ENCODE data around the gene RASAL3.

RASAL3 gene

GRCh38 chr19:15464394-15465385 is at the start of gene RASAL3:
RASAL3 (minus strand) TSS chr19:15464544; CDS start chr19:15464358, 186 bp downstream.
- peak within 1 kb of the TSS; percentile 93 for H3K4me3 Mint-ChIP-seq
- peak; percentile 77 for DNase-seq
- peaks cover 49% of the 10 kb centered on the region for H3K36me3 Mint-ChIP-seq (ENCODE audit: low read depth)
- H3K4me1 Mint-ChIP-seq (ENCODE audit: low read depth), result peaks cover 66% of the 10 kb centered on the region
- peak within 1 kb of the TSS; percentile 93 for H3K27ac Mint-ChIP-seq
- no peaks in the 10 kb centered on the region for H3K9me3 Mint-ChIP-seq
- no peaks in the 10 kb centered on the region for H3K27me3 Mint-ChIP-seq

DNA sequence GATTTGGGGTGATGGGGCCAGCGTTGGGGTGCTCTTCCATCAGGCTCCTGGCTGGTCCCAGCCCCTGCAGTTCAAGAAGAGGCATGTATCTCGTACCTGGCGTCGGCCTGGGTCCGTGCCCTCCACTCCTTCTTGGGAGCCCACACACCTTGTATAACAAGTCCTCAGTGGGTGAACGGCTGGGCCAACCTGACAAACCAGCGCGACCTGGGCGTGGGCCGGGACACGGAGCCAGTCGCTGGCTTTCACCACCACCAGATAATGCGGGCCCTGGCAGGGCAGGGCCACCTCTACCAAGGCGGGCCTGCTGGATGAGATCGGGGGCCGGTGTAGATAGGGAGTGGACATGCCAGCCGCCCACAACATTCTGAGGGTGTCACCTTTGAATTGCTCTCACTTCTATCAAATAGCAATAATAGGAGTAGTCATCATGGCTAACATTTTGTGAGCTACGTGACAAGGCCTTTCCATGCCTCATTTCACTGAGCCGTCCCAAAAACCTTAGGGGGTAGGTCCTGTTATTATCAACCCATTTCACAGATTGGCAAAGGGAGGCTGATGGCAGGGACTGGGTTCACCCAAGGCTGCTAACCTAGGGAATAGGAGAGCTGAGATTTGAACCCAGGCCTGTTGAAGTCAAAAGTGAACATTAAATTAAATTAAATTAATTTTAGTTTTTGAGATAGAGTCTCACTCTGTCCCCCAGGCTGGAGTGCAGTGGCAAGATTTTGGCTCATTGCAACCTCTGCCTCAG is 47.5 kb upstream of the RASAL3 start:
- no peak overlapping the region for H3K4me3 Mint-ChIP-seq
- H3K36me3 Mint-ChIP-seq (ENCODE audit: low read depth), result peaks cover 12% of the 10 kb centered on the region
- H3K27ac Mint-ChIP-seq, result no peak overlapping the region
- no peak for DNase-seq
- peaks cover 20% of the 10 kb centered on the region for H3K27me3 Mint-ChIP-seq
- peaks cover 46% of the 10 kb centered on the region for H3K4me1 Mint-ChIP-seq (ENCODE audit: low read depth)
- peaks cover 8% of the 10 kb centered on the region for H3K9me3 Mint-ChIP-seq

DNA sequence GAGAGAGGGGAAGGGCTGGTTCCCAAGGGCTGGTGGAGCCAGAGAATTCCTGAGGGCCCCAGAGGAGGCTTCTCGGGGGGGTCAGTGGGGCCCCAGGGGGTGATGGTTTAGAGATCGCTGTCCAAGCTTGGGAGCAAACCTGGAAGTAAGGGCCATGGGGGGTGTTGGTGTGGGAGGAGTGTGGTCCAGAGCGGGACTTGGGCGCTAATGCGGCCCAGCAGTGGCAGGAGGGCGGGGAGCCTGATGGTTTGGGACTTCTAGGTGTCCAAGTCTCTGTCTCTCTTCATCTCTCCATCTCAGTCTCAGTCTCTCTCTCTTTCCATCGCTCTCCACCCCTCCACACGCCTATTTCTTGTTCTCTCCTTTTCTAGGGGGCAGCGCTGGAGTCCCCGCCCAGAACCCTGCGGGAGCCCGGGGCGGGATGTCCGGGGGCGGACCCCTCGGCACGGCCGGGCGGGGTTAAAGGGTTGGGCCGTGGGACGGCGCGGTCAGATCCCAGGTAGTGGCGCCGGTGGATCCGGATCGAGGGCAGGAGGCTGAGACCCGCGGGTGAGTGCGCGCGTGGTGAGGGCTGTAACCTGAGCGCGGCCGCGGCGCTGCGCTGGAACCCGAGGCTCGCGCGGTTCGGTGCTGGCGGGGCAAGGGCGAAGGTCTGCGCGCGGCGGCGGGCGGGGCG is 43.8 kb upstream of the RASAL3 start, which contains the start of gene CYP4F22:
TSS of gene CYP4F22 (plus strand) at position 491 of the 676 bp plus-strand sequence. CDS start 16,812 bp downstream, outside the sequence.
- peaks cover 20% of the 10 kb centered on the region for H3K27me3 Mint-ChIP-seq
- H3K4me1 Mint-ChIP-seq (ENCODE audit: low read depth), result peaks cover 25% of the 10 kb centered on the region
- H3K9me3 Mint-ChIP-seq, result no peaks in the 10 kb centered on the region
- H3K4me3 Mint-ChIP-seq, result peak within 1 kb of the TSS; percentile 75
- H3K36me3 Mint-ChIP-seq (ENCODE audit: low read depth), result no peaks in the 10 kb centered on the region
- no peak within 1 kb of the TSS for H3K27ac Mint-ChIP-seq
- peak; percentile 58 for DNase-seq

DNA sequence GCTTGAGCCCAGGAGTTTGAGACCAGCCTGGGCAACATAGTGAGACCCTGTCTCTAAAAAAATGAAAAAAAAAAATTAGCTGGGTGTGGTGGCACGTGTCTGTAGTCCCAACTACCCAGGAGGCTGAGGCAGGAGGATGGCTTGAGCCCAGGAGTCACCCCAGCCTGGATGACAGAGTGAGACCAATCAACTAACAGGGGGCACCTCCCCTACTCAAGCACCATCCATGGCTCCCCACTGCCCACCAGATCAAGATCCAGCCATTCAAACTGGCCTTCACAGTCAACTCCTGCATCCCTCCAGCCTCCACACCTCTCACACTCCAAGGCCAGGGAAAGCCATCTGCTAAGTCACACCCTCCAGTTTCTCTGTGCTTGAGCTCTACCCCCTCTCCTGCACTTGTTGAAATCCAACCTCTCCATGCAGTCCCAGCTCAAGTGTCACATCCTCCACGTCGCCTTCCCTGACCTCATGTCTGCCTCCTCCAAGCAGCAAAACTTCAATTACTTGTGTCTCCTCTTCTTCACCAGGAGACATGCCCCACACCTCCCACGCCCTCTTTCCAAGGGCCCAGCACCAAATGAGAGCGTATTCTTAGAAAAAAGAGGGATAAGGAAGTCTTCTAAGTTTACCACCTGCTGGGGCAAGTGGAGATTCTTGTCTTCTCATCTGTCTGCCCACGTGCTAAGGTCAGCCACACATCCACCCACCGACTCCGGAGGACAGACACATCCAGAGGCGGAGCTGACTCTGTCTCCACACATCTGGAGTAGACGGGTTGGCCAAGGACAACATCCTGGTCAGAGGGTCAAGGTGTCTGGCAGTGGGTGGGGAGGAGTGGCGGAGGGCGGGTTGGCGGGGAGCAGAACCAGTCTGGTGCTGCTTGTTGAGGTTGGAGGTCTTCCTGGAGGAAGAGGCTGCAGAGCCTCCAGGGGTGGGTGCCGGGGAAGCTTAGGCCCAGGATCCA is 43.0 kb upstream of the RASAL3 start:
- peaks cover 20% of the 10 kb centered on the region for H3K27me3 Mint-ChIP-seq
- H3K9me3 Mint-ChIP-seq, result no peaks in the 10 kb centered on the region
- H3K4me1 Mint-ChIP-seq (ENCODE audit: low read depth), result peaks cover 25% of the 10 kb centered on the region
- H3K27ac Mint-ChIP-seq, result no peak overlapping the region
- H3K4me3 Mint-ChIP-seq, result peak overlapping the region; percentile 75
- H3K36me3 Mint-ChIP-seq (ENCODE audit: low read depth), result no peaks in the 10 kb centered on the region
- no peak for DNase-seq

GRCh38 chr19:15506074-15506571 is 41.8 kb upstream of the RASAL3 start:
- Mint-ChIP-seq H3K27ac (no peak overlapping the region), H3K4me1 (ENCODE audit: low read depth) (peaks cover 20% of the 10 kb centered on the region), H3K36me3 (ENCODE audit: low read depth) (no peaks in the 10 kb centered on the region), H3K27me3 (peaks cover 20% of the 10 kb centered on the region), H3K4me3 (no peak overlapping the region), H3K9me3 (no peaks in the 10 kb centered on the region)
- DNase-seq, result no peak

GRCh38 chr19:15502264-15502663 is 37.9 kb upstream of the RASAL3 start:
- H3K4me1 Mint-ChIP-seq (ENCODE audit: low read depth), result peaks cover 10% of the 10 kb centered on the region
- no peaks in the 10 kb centered on the region for H3K36me3 Mint-ChIP-seq (ENCODE audit: low read depth)
- DNase-seq, result no peak
- H3K27me3 Mint-ChIP-seq, result no peaks in the 10 kb centered on the region
- H3K27ac Mint-ChIP-seq, result no peak overlapping the region
- no peaks in the 10 kb centered on the region for H3K9me3 Mint-ChIP-seq
- H3K4me3 Mint-ChIP-seq, result no peak overlapping the region

DNA sequence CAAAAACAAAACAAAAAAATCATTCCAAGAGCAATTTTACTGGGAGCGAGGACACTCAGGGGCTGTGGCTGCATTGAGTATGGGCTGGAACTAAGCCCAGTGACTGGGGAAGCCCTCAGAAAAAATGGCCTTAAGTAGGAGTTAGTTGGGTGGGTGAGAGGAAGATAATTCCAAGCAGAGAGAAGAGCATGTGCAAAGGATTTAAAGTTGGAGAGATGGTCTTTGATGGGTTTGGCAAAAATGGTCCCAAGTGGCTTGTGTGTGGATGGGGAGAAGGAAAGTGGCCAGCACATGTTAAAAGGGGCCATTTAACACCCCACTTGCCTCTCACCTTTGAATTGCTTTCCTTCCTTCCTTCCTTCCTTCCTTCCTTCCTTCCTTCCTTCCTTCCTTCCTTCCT is 37.3 kb upstream of the RASAL3 start:
- no peak overlapping the region for H3K27ac Mint-ChIP-seq
- H3K9me3 Mint-ChIP-seq, result no peaks in the 10 kb centered on the region
- no peaks in the 10 kb centered on the region for H3K36me3 Mint-ChIP-seq (ENCODE audit: low read depth)
- H3K27me3 Mint-ChIP-seq, result no peaks in the 10 kb centered on the region
- peaks cover 10% of the 10 kb centered on the region for H3K4me1 Mint-ChIP-seq (ENCODE audit: low read depth)
- no peak for DNase-seq
- H3K4me3 Mint-ChIP-seq, result no peak overlapping the region

DNA sequence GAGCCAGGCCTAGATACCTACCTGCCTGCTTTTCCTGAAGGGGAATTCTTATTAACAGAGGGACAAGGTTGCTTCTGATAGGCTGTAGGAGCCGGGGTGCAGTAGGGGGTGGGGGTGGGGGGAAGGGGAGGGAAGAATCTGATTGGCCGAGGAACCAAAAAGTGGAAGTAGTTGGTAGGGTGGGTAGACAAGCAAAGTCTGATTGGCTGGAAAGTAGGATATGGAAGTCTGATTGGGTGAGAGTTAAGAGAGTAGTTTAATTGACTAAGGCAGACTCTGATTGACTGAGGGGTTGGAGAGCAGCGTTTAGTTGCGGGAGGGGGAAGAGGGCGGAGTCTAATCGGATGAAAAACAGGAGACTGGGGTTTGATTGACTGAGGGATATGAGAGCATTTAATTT is 34.6 kb upstream of the RASAL3 start:
- Mint-ChIP-seq H3K36me3 (ENCODE audit: low read depth) (no peaks in the 10 kb centered on the region), H3K9me3 (no peaks in the 10 kb centered on the region), H3K4me3 (no peak overlapping the region), H3K27ac (peak overlapping the region; percentile 12), H3K4me1 (ENCODE audit: low read depth) (peaks cover 10% of the 10 kb centered on the region), H3K27me3 (no peaks in the 10 kb centered on the region)
- DNase-seq, result no peak

DNA sequence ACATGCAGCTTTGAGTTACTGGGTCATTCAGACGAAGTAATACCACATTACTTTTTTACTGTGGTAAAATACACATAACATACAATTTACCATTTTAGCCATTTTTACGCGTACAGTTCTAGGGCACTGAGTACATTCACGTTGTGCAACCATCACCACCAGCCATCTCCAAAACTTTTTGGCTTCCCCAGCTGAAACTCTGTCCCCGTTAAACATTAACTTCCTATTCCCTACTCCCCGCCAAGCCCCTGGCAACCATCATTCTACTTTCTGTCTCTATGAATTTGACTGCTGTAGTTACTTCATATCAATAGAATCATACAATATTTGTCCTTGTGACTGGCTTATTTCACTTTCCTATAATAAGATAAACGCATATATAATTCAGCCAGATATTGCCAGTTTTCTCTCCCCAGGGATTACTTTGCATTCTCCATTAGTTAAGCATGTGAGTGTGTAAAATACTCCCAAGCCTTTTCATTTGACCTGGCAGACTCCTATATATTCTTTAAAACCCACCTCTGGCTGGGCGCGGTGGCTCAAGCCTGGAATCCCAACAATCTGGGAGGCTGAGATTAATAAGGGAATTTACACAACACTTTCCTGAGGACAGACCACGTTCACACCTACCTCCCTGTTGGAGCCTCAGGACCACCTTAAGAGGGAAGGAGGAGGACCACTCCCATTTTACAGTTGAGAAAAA is 34.0 kb upstream of the RASAL3 start:
- H3K4me1 Mint-ChIP-seq (ENCODE audit: low read depth), result peaks cover 10% of the 10 kb centered on the region
- H3K36me3 Mint-ChIP-seq (ENCODE audit: low read depth), result no peaks in the 10 kb centered on the region
- DNase-seq, result no peak
- H3K27me3 Mint-ChIP-seq, result no peaks in the 10 kb centered on the region
- no peak overlapping the region for H3K4me3 Mint-ChIP-seq
- H3K9me3 Mint-ChIP-seq, result no peaks in the 10 kb centered on the region
- no peak overlapping the region for H3K27ac Mint-ChIP-seq

DNA sequence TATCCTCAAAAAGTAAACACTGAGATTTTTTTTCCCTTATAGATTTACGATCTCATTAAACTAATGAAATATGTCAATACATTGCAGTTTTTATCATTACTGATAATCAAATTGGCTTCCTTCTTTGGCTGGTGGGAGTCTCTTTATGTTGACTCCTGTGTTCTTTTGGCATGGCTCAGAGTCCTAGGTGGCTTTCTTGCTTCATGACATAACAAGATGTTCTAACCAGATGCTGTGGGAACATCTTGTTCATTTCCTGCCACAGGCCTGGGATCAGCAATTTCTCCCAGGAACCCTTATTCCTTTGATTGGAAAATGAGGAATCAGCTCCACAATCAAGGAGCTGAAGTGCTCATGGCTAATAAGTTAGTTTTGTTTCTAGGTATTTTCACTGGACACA is 30.8 kb upstream of the RASAL3 start:
- H3K4me1 Mint-ChIP-seq (ENCODE audit: low read depth), result peaks cover 9% of the 10 kb centered on the region
- no peaks in the 10 kb centered on the region for H3K27me3 Mint-ChIP-seq
- H3K36me3 Mint-ChIP-seq (ENCODE audit: low read depth), result no peaks in the 10 kb centered on the region
- no peak for DNase-seq
- H3K27ac Mint-ChIP-seq, result no peak overlapping the region
- H3K9me3 Mint-ChIP-seq, result no peaks in the 10 kb centered on the region
- no peak overlapping the region for H3K4me3 Mint-ChIP-seq

DNA sequence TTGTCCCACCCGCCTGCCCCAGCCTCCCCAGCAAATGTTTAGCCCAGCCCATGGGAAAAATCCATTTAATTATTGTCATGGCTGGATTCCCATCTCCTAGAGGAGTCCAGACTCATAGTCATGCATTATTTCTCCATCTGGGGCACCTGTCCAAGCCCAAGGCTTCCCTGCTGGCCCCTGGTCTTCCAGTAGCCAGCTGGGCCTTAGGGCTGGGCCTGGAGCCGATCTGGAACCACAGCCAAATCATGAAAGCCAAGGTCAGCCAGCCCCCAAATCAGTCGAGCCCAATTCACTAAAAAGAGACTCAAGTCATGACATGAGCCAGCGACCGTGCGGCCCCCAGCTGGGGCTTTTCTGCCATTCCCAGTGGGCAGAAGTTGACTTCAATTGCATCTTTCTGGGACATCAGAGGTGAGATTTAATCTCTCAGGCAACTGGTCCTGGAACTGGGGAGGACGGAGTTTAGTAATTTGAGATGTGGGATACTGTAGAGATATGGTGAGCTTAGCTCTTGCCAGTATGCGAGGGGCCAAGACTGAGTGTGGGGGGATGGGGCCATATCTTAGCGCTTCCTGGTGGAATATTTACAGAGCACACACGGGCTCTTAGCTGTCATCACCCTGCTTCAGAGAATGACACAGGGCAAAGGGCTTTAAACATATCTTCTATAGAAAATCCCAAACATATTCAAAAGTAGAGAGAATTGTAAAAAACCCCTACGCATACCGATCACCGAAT is 24.3 kb upstream of the RASAL3 start:
- Mint-ChIP-seq H3K9me3 (peaks cover 5% of the 10 kb centered on the region), H3K27ac (no peak overlapping the region), H3K4me1 (ENCODE audit: low read depth) (peaks cover 6% of the 10 kb centered on the region), H3K4me3 (no peak overlapping the region), H3K27me3 (no peaks in the 10 kb centered on the region), H3K36me3 (ENCODE audit: low read depth) (no peaks in the 10 kb centered on the region)
- peak; percentile 9 for DNase-seq

DNA sequence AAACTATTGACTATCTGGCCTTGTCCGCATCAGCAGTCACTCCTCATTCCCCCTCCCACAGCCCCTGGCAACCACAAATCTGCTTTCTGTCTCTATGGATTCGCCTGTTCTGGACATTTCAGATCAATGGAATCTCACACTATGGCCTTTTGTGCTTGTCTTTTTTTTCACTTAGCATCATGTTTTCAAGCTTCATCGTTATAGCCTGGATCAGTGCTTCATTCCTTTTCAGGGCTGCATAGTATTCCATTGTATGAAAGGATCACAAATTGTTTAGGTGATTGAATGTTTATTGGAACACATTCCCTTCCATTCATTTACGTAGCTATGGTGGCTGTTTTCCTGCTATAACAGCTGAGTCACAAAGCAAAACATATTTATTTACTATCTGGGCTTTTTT is 22.7 kb upstream of the RASAL3 start:
- Mint-ChIP-seq H3K4me1 (ENCODE audit: low read depth) (peaks cover 16% of the 10 kb centered on the region), H3K27ac (no peak overlapping the region), H3K36me3 (ENCODE audit: low read depth) (no peaks in the 10 kb centered on the region), H3K4me3 (no peak overlapping the region), H3K27me3 (no peaks in the 10 kb centered on the region), H3K9me3 (peaks cover 5% of the 10 kb centered on the region)
- no peak for DNase-seq
